GM23338 (cell line): ENCODE results near the gene CNOT6.

Experiments
- CREB1 ChIP-seq: fragments of 250-450 bp; sonication (Bioruptor Pico); IDR thresholded peaks from 2 replicates; pipeline ENCODE4 v1.5.0; 2020; ENCODE audit warnings: low read depth, mild to moderate bottlenecking, moderate library complexity
- CTCF ChIP-seq, 2 experiments: fragments of 200-600 bp in 1 of 2; sonication (generic) in 1 of 2; conservative IDR thresholded peaks; 2 replicates each; pipeline versions ENCODE4 v1.5.1 to v1.6.1; 2016 to 2017; ENCODE audit warnings: antibody characterized with exemption in 2 of 2, low read depth in 2 of 2, mild to moderate bottlenecking in 2 of 2, moderate library complexity in 1 of 2
- ETS1 ChIP-seq: IDR thresholded peaks from 2 replicates; pipeline ENCODE4 v1.6.1; 2016; ENCODE audit warnings: antibody characterized with exemption
- EZH2 ChIP-seq: fragments of 200-600 bp; sonication (generic); IDR thresholded peaks from one replicate; pipeline ENCODE4 v1.8.0; 2017; ENCODE audit warnings: antibody characterized with exemption, mild to moderate bottlenecking, low read depth; ENCODE audit not compliant: unreplicated experiment
- EZH2phosphoT487 ChIP-seq: fragments of 200-600 bp; sonication (generic); IDR thresholded peaks from one replicate; pipeline ENCODE4 v1.8.1; 2018; ENCODE audit warnings: antibody characterized with exemption; ENCODE audit not compliant: unreplicated experiment
- NANOG ChIP-seq: IDR thresholded peaks from 2 replicates; pipeline ENCODE4 v1.6.1; 2016; ENCODE audit warnings: antibody characterized with exemption, borderline replicate concordance
- POLR2AphosphoS5 ChIP-seq: IDR thresholded peaks from 2 replicates; pipeline ENCODE4 v1.6.1; 2016; ENCODE audit warnings: antibody characterized with exemption, low read depth
- REST ChIP-seq: IDR thresholded peaks from one replicate; pipeline ENCODE4 v1.6.1; 2018; ENCODE audit warnings: antibody characterized with exemption; ENCODE audit not compliant: unreplicated experiment
- STAT1 ChIP-seq: IDR thresholded peaks from one replicate; pipeline ENCODE4 v1.6.1; 2016; ENCODE audit warnings: antibody characterized with exemption; ENCODE audit not compliant: unreplicated experiment
- ZNF114 ChIP-seq: fragments of 250-450 bp; sonication (Bioruptor Pico); IDR thresholded peaks from 2 replicates; pipeline ENCODE4 v1.5.0; 2020; ENCODE audit warnings: mild to moderate bottlenecking, moderate library complexity
- ZNF462 ChIP-seq: fragments of 250-450 bp; sonication (Bioruptor Pico); IDR thresholded peaks from 2 replicates; pipeline ENCODE4 v1.5.0; 2020; ENCODE audit warnings: mild to moderate bottlenecking, moderate library complexity

GRCh38 chr5:180600554-180601041, 106.4 kb downstream of the CNOT6 start:
- TF ChIP-seq CTCF (conservative IDR thresholded peaks at IDR 0.05; ENCODE audit: low read depth in 2 of 2): no peak
- TF ChIP-seq POLR2AphosphoS5: no peak
- no peak for TF ChIP-seq EZH2
- TF ChIP-seq REST: no peak
- no peak for TF ChIP-seq EZH2phosphoT487
- TF ChIP-seq ETS1: no peak
- TF ChIP-seq ZNF462 (CRISPR knock-in tag): no peak
- no peak for TF ChIP-seq NANOG
- no peak for TF ChIP-seq CREB1 (CRISPR knock-in tag)
- no peak for TF ChIP-seq ZNF114 (CRISPR knock-in tag)
- no peak for TF ChIP-seq STAT1
